Adrenal gland (tissue), 5 donors: ENCODE data around the gene COL21A1.

Experiments
- CTCF ChIP-seq, 6 experiments: fragments of 450-650 bp in 4 of 6; fragments of 200-600 bp in 2 of 6; sonication (generic) in 1 of 6; IDR thresholded peaks; 1 replicate in 5 of 6; 2 replicates in 1 of 6; pipeline versions ENCODE4 v1.5.1 to v1.8.0; 2016 to 2021; ENCODE audit warnings: antibody characterized with exemption in 6 of 6, mild to moderate bottlenecking in 2 of 6, moderate library complexity in 1 of 6
- POLR2A ChIP-seq, 2 donors: fragments of 450-650 bp; IDR thresholded peaks; one replicate each; pipeline ENCODE4 v1.6.1; 2017; ENCODE audit warnings: antibody characterized with exemption in 2 of 2, mild to moderate bottlenecking in 2 of 2, moderate library complexity in 1 of 2
- donor health status: DM: no; HTN: no; CAD: no.

DNA sequence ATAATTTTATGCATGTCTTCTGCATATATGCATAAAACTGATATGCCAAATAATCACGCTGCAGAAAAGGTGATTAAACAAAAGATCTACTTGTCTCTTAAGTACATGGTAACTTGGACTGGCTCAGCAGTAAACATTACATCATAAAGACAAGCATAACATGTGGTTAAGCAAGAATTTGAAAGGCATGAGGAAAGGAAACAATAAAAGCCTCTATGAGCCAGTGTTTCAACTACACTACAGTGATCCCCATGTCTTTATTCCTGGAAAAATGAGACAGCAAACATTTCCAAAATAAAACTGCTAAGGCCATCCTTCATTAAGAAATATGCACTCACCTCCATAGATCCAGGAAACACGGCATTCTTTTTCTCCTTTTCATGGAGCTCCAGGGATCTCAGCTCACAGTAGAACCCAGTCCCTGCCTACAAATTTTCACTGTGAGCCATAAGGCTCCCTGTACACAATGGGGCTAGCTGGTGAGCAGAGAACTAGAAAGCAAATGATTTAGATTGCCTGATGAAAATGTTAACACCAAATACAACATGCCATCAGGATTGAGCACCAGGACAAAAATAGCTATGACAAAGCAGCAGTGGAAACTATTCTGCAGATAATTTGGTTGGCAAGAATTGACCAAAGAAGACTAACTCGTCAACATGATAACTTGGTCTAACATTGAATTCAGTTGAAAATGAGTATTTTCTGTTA lies 156.1 kb downstream of the COL21A1 start:
- no peak for TF ChIP-seq CTCF (IDR thresholded peaks at IDR 0.05)
- no peak for TF ChIP-seq POLR2A (IDR thresholded peaks at IDR 0.05)
